Measurements from ENCODE around the gene RHBDL2.

DNA sequence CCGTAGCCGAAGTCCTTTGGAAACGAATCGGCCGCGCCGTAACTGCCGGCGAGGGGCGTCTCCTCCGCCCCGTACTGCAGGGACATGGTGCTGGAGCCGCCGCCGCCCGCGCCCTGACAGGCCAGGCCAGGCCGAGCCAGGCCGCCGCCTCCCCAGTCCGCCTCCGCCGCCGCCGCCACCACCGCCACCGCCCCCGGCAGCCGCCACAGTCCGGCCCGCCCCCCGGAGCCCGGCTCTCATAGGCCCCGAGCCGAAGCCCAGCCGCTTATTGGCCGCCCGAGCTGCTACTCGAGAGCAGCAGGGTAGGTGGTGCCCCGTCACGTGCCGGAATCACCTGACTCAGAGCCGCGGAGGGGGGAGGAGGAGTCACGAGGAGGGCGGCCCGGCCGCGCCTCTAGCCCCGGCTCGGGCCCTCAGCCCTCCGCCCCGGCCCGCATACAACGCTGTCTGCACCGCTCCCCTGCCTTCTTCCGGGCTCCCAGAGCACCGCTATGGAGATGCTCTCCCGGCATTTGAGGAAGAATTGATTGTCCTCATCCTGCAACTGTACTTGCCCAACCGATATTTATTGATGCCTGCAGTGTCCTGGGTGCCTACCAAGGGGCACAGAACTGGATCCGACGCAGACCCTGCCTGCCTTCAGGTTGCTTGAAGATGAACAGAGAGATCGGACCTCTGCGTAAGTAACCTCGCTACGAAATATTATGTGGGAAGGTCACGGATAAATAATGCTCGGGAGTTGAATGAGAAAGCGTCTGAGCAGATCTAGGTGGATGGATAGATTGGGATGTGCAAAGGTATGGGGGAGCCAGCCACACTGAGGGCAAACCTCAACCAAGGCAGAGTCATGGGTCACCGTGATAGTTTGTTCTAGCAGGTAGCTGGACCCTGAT is 81.8 kb downstream of the RHBDL2 start, which contains the start of gene RRAGC:
- TF ChIP-seq, protein P1, sequence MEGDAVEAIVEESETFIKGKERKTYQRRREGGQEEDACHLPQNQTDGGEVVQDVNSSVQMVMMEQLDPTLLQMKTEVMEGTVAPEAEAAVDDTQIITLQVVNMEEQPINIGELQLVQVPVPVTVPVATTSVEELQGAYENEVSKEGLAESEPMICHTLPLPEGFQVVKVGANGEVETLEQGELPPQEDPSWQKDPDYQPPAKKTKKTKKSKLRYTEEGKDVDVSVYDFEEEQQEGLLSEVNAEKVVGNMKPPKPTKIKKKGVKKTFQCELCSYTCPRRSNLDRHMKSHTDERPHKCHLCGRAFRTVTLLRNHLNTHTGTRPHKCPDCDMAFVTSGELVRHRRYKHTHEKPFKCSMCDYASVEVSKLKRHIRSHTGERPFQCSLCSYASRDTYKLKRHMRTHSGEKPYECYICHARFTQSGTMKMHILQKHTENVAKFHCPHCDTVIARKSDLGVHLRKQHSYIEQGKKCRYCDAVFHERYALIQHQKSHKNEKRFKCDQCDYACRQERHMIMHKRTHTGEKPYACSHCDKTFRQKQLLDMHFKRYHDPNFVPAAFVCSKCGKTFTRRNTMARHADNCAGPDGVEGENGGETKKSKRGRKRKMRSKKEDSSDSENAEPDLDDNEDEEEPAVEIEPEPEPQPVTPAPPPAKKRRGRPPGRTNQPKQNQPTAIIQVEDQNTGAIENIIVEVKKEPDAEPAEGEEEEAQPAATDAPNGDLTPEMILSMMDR (conservative IDR thresholded peaks at IDR 0.05) = no peak
- no peak for TF ChIP-seq EZH2 (IDR thresholded peaks at IDR 0.05; ENCODE audit: low read depth)
